Lung (tissue), 12 donors: ENCODE results near the gene CSK. TPM values are rescaled to one million over a fixed set of nuclear protein-coding genes. Genes with fewer than 3 reads are reported as not detected.

Source experiments
- ATAC-seq: fragments of 200-7000 bp; cut with Tn5 transposase; one replicate; pipeline ENCODE4 v1.9.1; 2020; ENCODE audit warnings: moderate number of reproducible peaks; ENCODE audit not compliant: insufficient read depth, low FRiP score
- DNase-seq, 3 donors: peaks; one replicate each; pipeline ENCODE4 v3.0.0-alpha.2; 2013 to 2017
- H3K27ac ChIP-seq, 2 donors: one replicate each; pipeline ENCODE4 v1.5.1; 2013; ENCODE audit warnings: mild to moderate bottlenecking in 2 of 2, moderate library complexity in 2 of 2, control low read depth in 1 of 2, inconsistent platforms in 1 of 2, low read depth in 1 of 2, low read length in 1 of 2
- H3K27me3 ChIP-seq, 3 donors: one replicate each; pipeline ENCODE4 v1.5.1; 2013; ENCODE audit warnings: low read length in 2 of 3; ENCODE audit not compliant: control insufficient read depth in 3 of 3, insufficient read depth in 3 of 3
- H3K36me3 ChIP-seq, 4 donors: one replicate each; pipeline ENCODE4 v1.5.1; 2013; ENCODE audit warnings: low read length in 4 of 4, mild to moderate bottlenecking in 1 of 4, moderate library complexity in 1 of 4; ENCODE audit not compliant: control insufficient read depth in 4 of 4, insufficient read depth in 4 of 4
- H3K4me1 ChIP-seq, 5 donors: one replicate each; pipeline ENCODE4 v1.5.1; 2013; ENCODE audit warnings: low read length in 5 of 5, mild to moderate bottlenecking in 2 of 5, moderate library complexity in 1 of 5; ENCODE audit not compliant: control insufficient read depth in 5 of 5, insufficient read depth in 5 of 5
- H3K4me3 ChIP-seq: one replicate; pipeline ENCODE4 v1.5.1; 2013; ENCODE audit warnings: mild to moderate bottlenecking, control low read depth, moderate library complexity
- H3K9ac ChIP-seq, 2 donors: one replicate each; pipeline ENCODE4 v1.5.1; 2013; ENCODE audit warnings: low read length in 2 of 2, control low read depth in 1 of 2; ENCODE audit not compliant: insufficient read depth in 1 of 2
- H3K9me3 ChIP-seq, 4 donors: one replicate each; pipeline ENCODE4 v1.5.1; 2013; ENCODE audit warnings: low read length in 3 of 4, mild to moderate bottlenecking in 1 of 4, moderate library complexity in 1 of 4; ENCODE audit not compliant: control insufficient read depth in 4 of 4, insufficient read depth in 3 of 4
- CTCF ChIP-seq: IDR thresholded peaks from 2 replicates; pipeline ENCODE4 v1.5.1; 2012; ENCODE audit warnings: mild to moderate bottlenecking; ENCODE audit errors: control extremely low read depth, extremely low read depth
- WGBS, 2 donors: extraction: QIAGEN DNeasy Blood & Tissue Kit; methylation state at CpG; one replicate each; pipeline ENCODE4 v1.1.7; 2013; 5-methylcytosine and 5-hydroxymethylcytosine counted together
- polyA plus RNA-seq, 2 donors: library from polyadenylated mRNA; stranded (reverse); fragments of 200-250 nt; gene quantifications; one replicate each; pipeline ENCODE4 v1.2.1, GENCODE V29; 2013
- total RNA-seq, 2 donors: library from RNA; depleted of rRNA in 1 of 2; stranded (reverse); fragments of >200 nt in 1 of 2; gene quantifications; one replicate each; pipeline ENCODE4 v1.2.1, GENCODE V29; 2014 to 2021
- donor health status: control.
- donor health status: control.
- donor health status: Bipolar disorder and iron deficiency.
- donor health status: healthy.
- donor health status: DM: yes; HTN: yes; CAD: no.

Gene CSK
- total and polyA plus RNA-seq, 4 donors, result 39.7 to 99.1 (median 61.9) TPM

- peaks cover 0 to 31% (median 13%) of the 10 kb centered on the region in 4 donors for H3K36me3 ChIP-seq
- TF ChIP-seq CTCF, result no peak
- H3K9me3 ChIP-seq, result no peaks in the 10 kb centered on the region
- no peak for DNase-seq
- H3K27me3 ChIP-seq, result no peaks in the 10 kb centered on the region
- 51 to 53% methylated on average over 5 of the region's 5 CpGs for WGBS, 2 donors
- no peak overlapping the region for H3K9ac ChIP-seq
- H3K4me3 ChIP-seq, result no peak overlapping the region
- no peak overlapping the region for H3K27ac ChIP-seq
- H3K4me1 ChIP-seq, result peaks cover 0 to 15% (median 0%) of the 10 kb centered on the region in 5 donors
- no peak for ATAC-seq
Observed at GRCh38 chr15:74845208-74845568, 63.3 kb downstream of the CSK start.

GRCh38 chr15:74845581-74845980 is 63.7 kb downstream of the CSK start:
- WGBS, 2 donors, result 67 to 81% methylated on average over 4 of the region's 4 CpGs
- H3K4me1 ChIP-seq, result peaks cover 0 to 15% (median 0%) of the 10 kb centered on the region in 5 donors
- H3K4me3 ChIP-seq, result no peak overlapping the region
- ATAC-seq, result no peak
- H3K27me3 ChIP-seq, result no peaks in the 10 kb centered on the region
- H3K36me3 ChIP-seq, result peaks cover 2 to 34% (median 15%) of the 10 kb centered on the region in 4 donors
- no peaks in the 10 kb centered on the region for H3K9me3 ChIP-seq
- no peak for TF ChIP-seq CTCF
- no peak for DNase-seq
- peak overlapping the region in 1 of 2 donors; percentile 6 for H3K27ac ChIP-seq
- H3K9ac ChIP-seq, result no peak overlapping the region

GRCh38 chr15:74847432-74847831 is 65.6 kb downstream of the CSK start:
- no peak for TF ChIP-seq CTCF
- Histone ChIP-seq H3K9me3 (no peaks in the 10 kb centered on the region), H3K4me3 (no peak overlapping the region), H3K9ac (no peak overlapping the region), H3K4me1 (peaks cover 0 to 11% (median 0%) of the 10 kb centered on the region in 5 donors), H3K36me3 (peaks cover 16 to 53% (median 28%) of the 10 kb centered on the region in 4 donors), H3K27me3 (no peaks in the 10 kb centered on the region), H3K27ac (no peak overlapping the region)
- DNase-seq (no peak), ATAC-seq (no peak)
- WGBS, 2 donors, result 88 to 90% methylated on average over 3 of the region's 3 CpGs

GRCh38 chr15:74850393-74850792 is 68.5 kb downstream of the CSK start:
- WGBS, 2 donors, result 91 to 97% methylated on average over 4 of the region's 4 CpGs
- Histone ChIP-seq H3K27me3 (no peaks in the 10 kb centered on the region), H3K9ac (no peak overlapping the region), H3K4me3 (no peak overlapping the region), H3K4me1 (no peaks in the 10 kb centered on the region), H3K9me3 (no peaks in the 10 kb centered on the region), H3K36me3 (peaks cover 26 to 70% (median 33%) of the 10 kb centered on the region in 4 donors), H3K27ac (no peak overlapping the region)
- no peak for TF ChIP-seq CTCF
- ATAC-seq, result no peak
- no peak for DNase-seq
